GM23338 (cell line): ENCODE results near the gene NDUFS7. TPM values are rescaled to one million over a fixed set of nuclear protein-coding genes. Genes with fewer than 3 reads are reported as not detected.

Source experiments
- ATAC-seq: fragments of 200-7000 bp; cut with Tn5 transposase; 3 replicates; pipeline ENCODE4 v1.9.1; 2020
- DNase-seq: peaks from one replicate; pipeline ENCODE4 v3.0.0-alpha.2; 2015; ENCODE audit warnings: low spot score
- H2AFZ ChIP-seq: fragments of 200-600 bp; sonication (generic); 2 replicates; pipeline ENCODE4 v1.8.0; 2016; ENCODE audit warnings: antibody characterized with exemption, mild to moderate bottlenecking, moderate library complexity
- H3F3A ChIP-seq: fragments of 200-600 bp; sonication (generic); replicated peaks from 2 replicates; pipeline ENCODE4 v1.8.0; 2017; ENCODE audit warnings: antibody characterized with exemption, mixed run types, low read depth
- H3K27ac ChIP-seq: fragments of 200-600 bp; sonication (generic); 2 replicates; pipeline ENCODE4 v1.6.1; 2016; ENCODE audit warnings: low read depth
- H3K27me3 ChIP-seq: fragments of 200-600 bp; sonication (generic); 2 replicates; pipeline ENCODE4 v1.8.0; 2016; ENCODE audit warnings: mild to moderate bottlenecking, mixed run types, moderate library complexity; ENCODE audit not compliant: insufficient read depth
- H3K36me3 ChIP-seq: fragments of 200-600 bp; sonication (generic); 2 replicates; pipeline ENCODE4 v1.8.0; 2016; ENCODE audit warnings: mild to moderate bottlenecking; ENCODE audit not compliant: insufficient read depth
- H3K4me1 ChIP-seq: fragments of 200-600 bp; sonication (generic); 2 replicates; pipeline ENCODE4 v1.8.0; 2016; ENCODE audit warnings: mild to moderate bottlenecking, moderate library complexity; ENCODE audit not compliant: insufficient read depth
- H3K4me2 ChIP-seq: fragments of 200-600 bp; sonication (generic); 2 replicates; pipeline ENCODE4 v1.7.1; 2017; ENCODE audit warnings: mixed run types
- H3K4me3 ChIP-seq: fragments of 200-600 bp; sonication (generic); 2 replicates; pipeline ENCODE4 v1.6.1; 2016; ENCODE audit warnings: mixed run types
- H3K79me2 ChIP-seq: fragments of 200-600 bp; sonication (generic); replicated peaks from 2 replicates; pipeline ENCODE4 v1.8.0; 2017; ENCODE audit warnings: mild to moderate bottlenecking; ENCODE audit not compliant: insufficient read depth
- H3K9me2 ChIP-seq: fragments of 200-600 bp; sonication (generic); 2 replicates; pipeline ENCODE4 v1.8.0; 2017; ENCODE audit not compliant: insufficient read depth
- H4K20me1 ChIP-seq: fragments of 200-600 bp; sonication (generic); replicated peaks from 2 replicates; pipeline ENCODE4 v1.8.0; 2017; ENCODE audit warnings: mild to moderate bottlenecking; ENCODE audit not compliant: insufficient read depth
- H3K27ac Mint-ChIP-seq: 2 replicates; pipeline ENCODE4 v1.8.0; 2020; ENCODE audit warnings: inconsistent platforms, mild to moderate bottlenecking, moderate library complexity, mixed read lengths
- H3K27me3 Mint-ChIP-seq: 3 replicates; pipeline ENCODE4 v1.8.0; 2022; ENCODE audit warnings: low read depth, mild to moderate bottlenecking, moderate library complexity, mixed read lengths, inconsistent platforms; ENCODE audit not compliant: insufficient read depth, poor library complexity
- H3K36me3 Mint-ChIP-seq: 3 replicates; pipeline ENCODE4 v1.8.0; 2021; ENCODE audit warnings: low read depth, mild to moderate bottlenecking, inconsistent platforms, moderate library complexity, mixed read lengths
- H3K4me1 Mint-ChIP-seq: 3 replicates; pipeline ENCODE4 v1.8.0; 2020; ENCODE audit warnings: mild to moderate bottlenecking, inconsistent platforms, mixed read lengths
- H3K4me3 Mint-ChIP-seq: 3 replicates; pipeline ENCODE4 v1.8.0; 2021; ENCODE audit warnings: moderate library complexity, mild to moderate bottlenecking, inconsistent platforms, mixed read lengths
- H3K9me3 Mint-ChIP-seq: 3 replicates; pipeline ENCODE4 v1.8.0; 2020; ENCODE audit warnings: moderate library complexity, mild to moderate bottlenecking, inconsistent platforms, mixed read lengths
- CREB1 ChIP-seq: fragments of 250-450 bp; sonication (Bioruptor Pico); IDR thresholded peaks from 2 replicates; pipeline ENCODE4 v1.5.0; 2020; ENCODE audit warnings: low read depth, mild to moderate bottlenecking, moderate library complexity
- EZH2 ChIP-seq: fragments of 200-600 bp; sonication (generic); IDR thresholded peaks from one replicate; pipeline ENCODE4 v1.8.0; 2017; ENCODE audit warnings: antibody characterized with exemption, mild to moderate bottlenecking, low read depth; ENCODE audit not compliant: unreplicated experiment
- JUNB ChIP-seq: IDR thresholded peaks from one replicate; pipeline ENCODE4 v1.6.1; 2016; ENCODE audit warnings: antibody characterized with exemption; ENCODE audit not compliant: unreplicated experiment
- POLR2AphosphoS5 ChIP-seq: IDR thresholded peaks from 2 replicates; pipeline ENCODE4 v1.6.1; 2016; ENCODE audit warnings: antibody characterized with exemption, low read depth
- STAT1 ChIP-seq: IDR thresholded peaks from one replicate; pipeline ENCODE4 v1.6.1; 2016; ENCODE audit warnings: antibody characterized with exemption; ENCODE audit not compliant: unreplicated experiment
- polyA plus RNA-seq: library from polyadenylated mRNA; unstranded; fragments of >200 nt; fragmentation: Nextera tagmentation; extraction: Ambion mirVana; gene quantifications from 2 replicates; pipeline ENCODE4 v1.2.1, GENCODE V29; 2016
- total RNA-seq: library from RNA; depleted of rRNA; stranded (reverse); fragments of >200 nt; shearing (Covaris generic); gene quantifications from 2 replicates; pipeline ENCODE4 v1.2.3, GENCODE V29; 2014
- TF ChIP-seq, protein P1 (sequence below): IDR thresholded peaks from one replicate; pipeline ENCODE4 v1.6.1; 2018; ENCODE audit warnings: antibody characterized with exemption; ENCODE audit not compliant: unreplicated experiment
- TF ChIP-seq, protein P2 (sequence below), 2 experiments: fragments of 200-600 bp in 1 of 2; sonication (generic) in 1 of 2; conservative IDR thresholded peaks; 2 replicates each; pipeline versions ENCODE4 v1.5.1 to v1.6.1; 2016 to 2017; ENCODE audit warnings: antibody characterized with exemption in 2 of 2, low read depth in 2 of 2, mild to moderate bottlenecking in 2 of 2, moderate library complexity in 1 of 2

NDUFS7 gene
- total and polyA plus RNA-seq, 2 experiments from 2014 or later, result 132 to 203 TPM

DNA sequence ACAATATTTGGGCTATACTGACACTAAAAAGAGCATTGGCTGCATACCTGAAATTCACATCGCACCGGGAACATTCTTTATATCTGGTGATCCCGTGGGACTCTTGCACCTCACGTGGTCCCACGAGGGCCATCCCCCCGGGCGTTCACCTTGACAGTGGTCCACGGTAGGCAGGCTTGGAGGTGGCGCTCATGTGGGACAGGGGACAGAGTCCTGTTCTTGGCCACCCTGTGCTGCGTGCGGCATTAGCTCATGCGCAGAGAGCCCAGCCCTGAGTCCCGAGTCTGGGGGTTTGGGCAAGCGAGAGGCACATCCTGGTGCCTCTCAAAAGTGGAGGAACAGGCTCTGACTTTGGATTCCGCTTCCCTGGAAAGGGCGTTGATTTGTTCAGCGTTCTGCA lies 10.1 kb downstream of the NDUFS7 start:
- peaks cover 4% of the 10 kb centered on the region for H3K27me3 Mint-ChIP-seq
- no peak overlapping the region for H3K27ac Mint-ChIP-seq
- peaks cover 16% of the 10 kb centered on the region for H3F3A ChIP-seq
- peaks cover 25% of the 10 kb centered on the region for H3K36me3 Mint-ChIP-seq
- H3K4me3 Mint-ChIP-seq, result no peak overlapping the region
- peaks cover 5% of the 10 kb centered on the region; the same call in 1 of the 2 replicates for H4K20me1 ChIP-seq
- H3K4me1 ChIP-seq, result 0 out of 2 replicates have a peak, but pooled peaks cover 5% of the 10 kb centered on the region
- H3K4me2 ChIP-seq, result no peak overlapping the region
- H3K27me3 ChIP-seq, result no peaks in the 10 kb centered on the region
- H3K27ac ChIP-seq, result no peak overlapping the region
- no peak overlapping the region for H2AFZ ChIP-seq
- H3K9me3 Mint-ChIP-seq, result no peaks in the 10 kb centered on the region
- DNase-seq, result no peak
- no peaks in the 10 kb centered on the region for H3K36me3 ChIP-seq
- no peaks in the 10 kb centered on the region for H3K79me2 ChIP-seq
- no peaks in the 10 kb centered on the region for H3K9me2 ChIP-seq
- TF ChIP-seq, protein P1, sequence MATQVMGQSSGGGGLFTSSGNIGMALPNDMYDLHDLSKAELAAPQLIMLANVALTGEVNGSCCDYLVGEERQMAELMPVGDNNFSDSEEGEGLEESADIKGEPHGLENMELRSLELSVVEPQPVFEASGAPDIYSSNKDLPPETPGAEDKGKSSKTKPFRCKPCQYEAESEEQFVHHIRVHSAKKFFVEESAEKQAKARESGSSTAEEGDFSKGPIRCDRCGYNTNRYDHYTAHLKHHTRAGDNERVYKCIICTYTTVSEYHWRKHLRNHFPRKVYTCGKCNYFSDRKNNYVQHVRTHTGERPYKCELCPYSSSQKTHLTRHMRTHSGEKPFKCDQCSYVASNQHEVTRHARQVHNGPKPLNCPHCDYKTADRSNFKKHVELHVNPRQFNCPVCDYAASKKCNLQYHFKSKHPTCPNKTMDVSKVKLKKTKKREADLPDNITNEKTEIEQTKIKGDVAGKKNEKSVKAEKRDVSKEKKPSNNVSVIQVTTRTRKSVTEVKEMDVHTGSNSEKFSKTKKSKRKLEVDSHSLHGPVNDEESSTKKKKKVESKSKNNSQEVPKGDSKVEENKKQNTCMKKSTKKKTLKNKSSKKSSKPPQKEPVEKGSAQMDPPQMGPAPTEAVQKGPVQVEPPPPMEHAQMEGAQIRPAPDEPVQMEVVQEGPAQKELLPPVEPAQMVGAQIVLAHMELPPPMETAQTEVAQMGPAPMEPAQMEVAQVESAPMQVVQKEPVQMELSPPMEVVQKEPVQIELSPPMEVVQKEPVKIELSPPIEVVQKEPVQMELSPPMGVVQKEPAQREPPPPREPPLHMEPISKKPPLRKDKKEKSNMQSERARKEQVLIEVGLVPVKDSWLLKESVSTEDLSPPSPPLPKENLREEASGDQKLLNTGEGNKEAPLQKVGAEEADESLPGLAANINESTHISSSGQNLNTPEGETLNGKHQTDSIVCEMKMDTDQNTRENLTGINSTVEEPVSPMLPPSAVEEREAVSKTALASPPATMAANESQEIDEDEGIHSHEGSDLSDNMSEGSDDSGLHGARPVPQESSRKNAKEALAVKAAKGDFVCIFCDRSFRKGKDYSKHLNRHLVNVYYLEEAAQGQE, result no peak
- TF ChIP-seq JUNB (no peak), EZH2 (no peak), POLR2AphosphoS5 (no peak), CREB1 (no peak), STAT1 (no peak)
- no peaks in the 10 kb centered on the region for H3K4me1 Mint-ChIP-seq
- H3K4me3 ChIP-seq, result no peak overlapping the region
- ATAC-seq, result no peak

DNA sequence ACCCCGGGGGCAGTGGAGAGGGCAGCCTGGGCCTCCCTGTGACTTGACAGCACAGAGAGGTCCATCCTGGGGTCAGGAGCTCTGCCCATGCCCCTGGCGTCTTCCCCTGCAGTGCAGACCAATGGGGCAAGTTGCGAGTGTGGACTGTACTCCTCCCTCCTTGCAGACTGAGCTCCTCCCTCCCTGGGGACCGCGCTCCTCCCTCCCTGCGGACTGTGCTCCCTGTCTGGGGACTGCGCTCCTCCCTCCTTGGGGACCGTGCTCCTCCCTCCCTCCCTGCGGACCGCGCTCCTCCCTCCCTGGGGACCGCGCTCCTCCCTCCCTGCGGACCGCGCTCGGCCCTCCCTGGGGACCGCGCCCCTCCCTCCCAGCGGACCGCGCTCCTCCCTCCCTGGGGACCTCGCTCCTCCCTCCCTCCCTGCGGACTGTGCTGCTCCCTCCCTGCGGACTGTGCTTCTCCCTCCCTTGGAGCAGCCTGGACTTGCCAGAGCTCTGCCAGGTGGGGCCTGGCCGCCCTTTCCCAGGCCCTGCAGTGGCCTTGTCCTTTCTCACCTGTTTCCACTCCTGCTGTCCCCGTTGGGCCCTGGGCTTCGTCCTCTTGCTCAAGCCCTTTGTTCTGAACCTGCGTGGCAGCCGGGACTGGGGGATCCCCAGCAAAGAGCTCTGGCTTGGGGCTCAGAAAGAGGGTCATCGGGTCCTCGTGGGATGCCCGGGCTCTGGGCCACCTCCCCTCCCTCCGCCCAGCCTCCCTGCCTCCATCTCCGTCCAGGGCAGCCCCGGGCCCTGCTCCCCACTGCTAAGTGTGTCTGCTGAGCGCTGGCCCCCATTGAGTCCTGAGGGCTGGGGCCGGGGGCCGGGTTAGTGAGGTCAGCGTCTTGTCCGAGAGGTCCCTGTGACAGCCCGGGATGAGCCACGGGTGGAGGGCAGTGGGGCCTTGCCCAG lies 10.8 kb downstream of the NDUFS7 start:
- H3K27ac Mint-ChIP-seq, result no peak overlapping the region
- Histone ChIP-seq H3K4me2 (no peak overlapping the region), H3K9me2 (no peaks in the 10 kb centered on the region), H2AFZ (no peak overlapping the region), H4K20me1 (peaks cover 2% of the 10 kb centered on the region; the same call in 1 of the 2 replicates), H3K36me3 (no peaks in the 10 kb centered on the region), H3K79me2 (no peaks in the 10 kb centered on the region), H3K27ac (no peak overlapping the region), H3F3A (peaks cover 9% of the 10 kb centered on the region), H3K4me1 (0 out of 2 replicates have a peak, but pooled peaks cover 5% of the 10 kb centered on the region), H3K4me3 (no peak overlapping the region), H3K27me3 (no peaks in the 10 kb centered on the region)
- H3K9me3 Mint-ChIP-seq, result no peaks in the 10 kb centered on the region
- DNase-seq (no peak), ATAC-seq (peak; percentile 41)
- H3K27me3 Mint-ChIP-seq, result peaks cover 4% of the 10 kb centered on the region
- no peak overlapping the region for H3K4me3 Mint-ChIP-seq
- H3K36me3 Mint-ChIP-seq, result peaks cover 19% of the 10 kb centered on the region
- no peaks in the 10 kb centered on the region for H3K4me1 Mint-ChIP-seq
- TF ChIP-seq, protein P1, result no peak
- TF ChIP-seq POLR2AphosphoS5, result no peak
- no peak for TF ChIP-seq CREB1
- TF ChIP-seq, protein P2, sequence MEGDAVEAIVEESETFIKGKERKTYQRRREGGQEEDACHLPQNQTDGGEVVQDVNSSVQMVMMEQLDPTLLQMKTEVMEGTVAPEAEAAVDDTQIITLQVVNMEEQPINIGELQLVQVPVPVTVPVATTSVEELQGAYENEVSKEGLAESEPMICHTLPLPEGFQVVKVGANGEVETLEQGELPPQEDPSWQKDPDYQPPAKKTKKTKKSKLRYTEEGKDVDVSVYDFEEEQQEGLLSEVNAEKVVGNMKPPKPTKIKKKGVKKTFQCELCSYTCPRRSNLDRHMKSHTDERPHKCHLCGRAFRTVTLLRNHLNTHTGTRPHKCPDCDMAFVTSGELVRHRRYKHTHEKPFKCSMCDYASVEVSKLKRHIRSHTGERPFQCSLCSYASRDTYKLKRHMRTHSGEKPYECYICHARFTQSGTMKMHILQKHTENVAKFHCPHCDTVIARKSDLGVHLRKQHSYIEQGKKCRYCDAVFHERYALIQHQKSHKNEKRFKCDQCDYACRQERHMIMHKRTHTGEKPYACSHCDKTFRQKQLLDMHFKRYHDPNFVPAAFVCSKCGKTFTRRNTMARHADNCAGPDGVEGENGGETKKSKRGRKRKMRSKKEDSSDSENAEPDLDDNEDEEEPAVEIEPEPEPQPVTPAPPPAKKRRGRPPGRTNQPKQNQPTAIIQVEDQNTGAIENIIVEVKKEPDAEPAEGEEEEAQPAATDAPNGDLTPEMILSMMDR (conservative IDR thresholded peaks at IDR 0.05; ENCODE audit: low read depth in 2 of 2), result no peak
